GM21390 (cell line): ENCODE results near the gene EGLN1.

Experiments used
- ATAC-seq: cut with Tn5 transposase; IDR thresholded peaks from one replicate; pipeline ENCODE4 v1.9.1; 2021; ENCODE audit not compliant: unreplicated experiment

EGLN1 gene

GRCh38 chr1:231401478-231401877, 20.6 kb downstream of the EGLN1 start:
- ATAC-seq: no peak

GRCh38 chr1:231397886-231398671, 24.0 kb downstream of the EGLN1 start:
- ATAC-seq: no peak

GRCh38 chr1:231396643-231397042, 25.4 kb downstream of the EGLN1 start:
- no peak for ATAC-seq

GRCh38 chr1:231395998-231396390, 26.1 kb downstream of the EGLN1 start:
- ATAC-seq: no peak

- ATAC-seq: no peak
These were observed 26.8 kb downstream of the EGLN1 start for GRCh38 chr1:231395076-231395997.

GRCh38 chr1:231393668-231394067, 28.4 kb downstream of the EGLN1 start:
- ATAC-seq: no peak

- no peak for ATAC-seq
These were observed 29.5 kb downstream of the EGLN1 start for GRCh38 chr1:231392389-231393131.

- no peak for ATAC-seq
These were observed 32.0 kb downstream of the EGLN1 start for GRCh38 chr1:231390071-231390470.

GRCh38 chr1:231387770-231388669, 34.1 kb downstream of the EGLN1 start:
- no peak for ATAC-seq

- ATAC-seq: no peak
These were observed 35.6 kb downstream of the EGLN1 start for GRCh38 chr1:231386466-231386865.

GRCh38 chr1:231385416-231385748, 36.7 kb downstream of the EGLN1 start:
- no peak for ATAC-seq

- no peak for ATAC-seq
These were observed 37.2 kb downstream of the EGLN1 start for GRCh38 chr1:231384696-231385415.

GRCh38 chr1:231383159-231383860, 38.8 kb downstream of the EGLN1 start:
- no peak for ATAC-seq

- no peak for ATAC-seq
These were observed 39.7 kb downstream of the EGLN1 start for GRCh38 chr1:231382426-231382825.

GRCh38 chr1:231381729-231382128, 40.4 kb downstream of the EGLN1 start:
- no peak for ATAC-seq

- peak; percentile 65 for ATAC-seq
These were observed 45.1 kb downstream of the EGLN1 start for GRCh38 chr1:231376875-231377549.

- ATAC-seq: no peak
These were observed 46.0 kb downstream of the EGLN1 start for GRCh38 chr1:231376101-231376500.

GRCh38 chr1:231374394-231374793, 47.7 kb downstream of the EGLN1 start:
- ATAC-seq: no peak

GRCh38 chr1:231372501-231372900, 49.6 kb downstream of the EGLN1 start:
- no peak for ATAC-seq
